Right hindlimb (tissue), 1 donor: ENCODE measurements around the gene EEF2.
"Not testable (repeated sequence)": the region's sequence is repeated elsewhere in the genome, so short reads cannot be mapped to it uniquely, and the experiment has no call there.

Experiments used
- DNase-seq: peaks from one replicate; pipeline ENCODE4 v3.0.0-alpha.2; 2018

Gene EEF2

DNA sequence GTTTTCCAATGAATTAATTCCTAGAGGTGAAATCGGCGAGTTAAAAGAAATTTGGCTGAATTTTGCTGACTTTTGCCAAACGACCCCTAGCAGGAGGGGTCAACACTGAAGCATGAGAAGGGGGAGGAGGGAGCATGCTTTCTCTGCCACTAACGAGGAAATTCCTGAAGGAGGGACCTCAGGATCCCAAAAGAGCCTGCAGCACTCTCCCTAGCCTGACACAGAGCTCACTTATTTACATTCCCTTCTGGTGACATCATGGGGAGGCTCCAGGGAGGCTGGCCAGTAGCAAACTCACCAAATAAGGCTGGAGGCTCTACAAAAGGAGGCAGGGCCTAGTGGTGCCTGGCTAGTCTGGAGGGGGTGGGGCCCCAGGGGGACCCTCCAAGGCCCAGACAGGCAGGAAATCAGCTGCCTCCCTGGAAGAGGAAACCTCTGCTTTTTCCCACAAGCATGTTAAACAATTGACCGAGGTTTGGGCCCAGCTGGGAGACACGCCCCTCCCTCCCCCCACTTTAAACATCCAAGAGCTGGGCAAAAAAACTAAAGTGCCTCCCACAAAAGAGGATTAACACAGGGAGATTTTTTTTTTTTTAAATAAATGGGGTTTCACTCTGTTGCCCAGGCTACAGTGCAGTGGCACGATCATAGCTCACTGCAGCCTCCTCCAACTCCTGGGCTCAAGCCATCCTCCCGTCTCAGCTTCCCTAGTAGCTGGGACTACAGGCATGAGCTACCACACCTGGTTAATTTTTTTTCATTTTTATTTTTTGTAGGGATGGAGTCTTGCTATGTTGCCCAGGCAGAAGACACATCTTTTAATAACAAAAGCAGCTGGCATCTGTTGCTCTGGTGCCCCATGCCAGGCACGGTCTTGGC lies 16.5 kb downstream of the EEF2 start:
- peak; percentile 92 for DNase-seq

DNA sequence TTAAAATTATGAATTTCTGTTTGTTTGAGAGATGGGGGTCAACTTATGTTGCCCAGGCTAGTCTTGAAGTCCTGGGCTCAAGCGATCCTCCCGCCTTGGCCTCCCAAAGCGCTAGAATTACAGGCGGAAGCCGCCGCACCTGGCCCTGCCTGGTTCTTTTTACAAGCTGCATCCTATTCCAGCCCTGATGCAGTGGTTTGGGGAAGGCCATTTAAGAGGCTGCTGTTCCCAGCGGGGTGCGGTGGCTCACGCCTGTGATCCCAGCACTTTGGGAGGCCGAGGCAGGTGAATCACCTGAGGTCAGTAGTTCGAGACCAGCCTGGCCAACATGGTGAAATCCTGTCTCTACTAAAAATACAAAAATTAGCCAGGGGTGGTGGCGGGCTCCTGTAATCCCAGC lies 17.3 kb downstream of the EEF2 start:
- not testable (repeated sequence) for DNase-seq

DNA sequence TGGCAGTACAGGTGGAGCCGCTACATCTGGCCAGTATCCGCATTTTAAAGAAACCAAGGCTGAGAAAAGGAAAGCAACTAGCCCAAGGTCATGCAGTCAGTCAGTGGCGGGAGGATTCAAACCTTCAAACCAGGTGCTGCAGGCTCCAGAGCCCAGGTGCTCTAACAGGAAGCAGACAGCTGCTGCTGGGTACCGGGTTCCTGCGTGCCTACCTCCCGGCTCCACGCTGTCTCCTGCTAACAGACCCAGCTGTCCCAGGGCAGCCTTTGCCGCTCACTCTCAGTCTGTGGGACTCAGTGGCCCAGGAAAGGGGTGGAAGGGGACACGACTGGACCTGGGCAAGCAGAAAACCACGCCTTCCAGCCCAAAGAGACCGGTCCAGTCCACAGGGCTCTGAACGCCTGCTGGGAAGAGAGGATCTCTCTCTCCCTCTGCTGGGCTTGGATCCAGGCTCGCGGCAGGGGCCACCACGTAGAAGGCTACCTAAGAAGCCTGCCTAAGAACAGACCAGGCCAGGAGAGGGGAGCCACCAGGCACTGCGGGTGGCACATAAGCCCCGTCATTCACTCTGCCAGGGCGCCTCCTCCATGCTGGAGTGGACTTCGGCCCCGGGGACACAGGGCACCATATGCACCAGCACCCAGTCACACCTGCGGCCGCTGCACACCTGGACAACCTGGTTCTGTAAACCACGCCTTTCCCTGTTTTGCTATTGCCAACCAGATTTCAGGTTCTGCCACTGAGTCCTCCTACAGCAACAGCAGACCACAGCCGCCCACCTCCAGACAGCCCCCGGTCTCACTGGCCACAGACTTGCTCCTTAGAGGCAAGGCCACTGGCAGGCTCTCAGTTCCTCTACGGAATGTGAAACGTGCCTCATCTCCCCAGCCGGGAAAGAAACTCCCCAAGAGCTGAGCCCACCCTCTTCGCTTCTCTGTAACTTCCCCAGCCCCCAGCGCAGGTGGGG lies 18.9 kb downstream of the EEF2 start:
- no peak for DNase-seq

DNA sequence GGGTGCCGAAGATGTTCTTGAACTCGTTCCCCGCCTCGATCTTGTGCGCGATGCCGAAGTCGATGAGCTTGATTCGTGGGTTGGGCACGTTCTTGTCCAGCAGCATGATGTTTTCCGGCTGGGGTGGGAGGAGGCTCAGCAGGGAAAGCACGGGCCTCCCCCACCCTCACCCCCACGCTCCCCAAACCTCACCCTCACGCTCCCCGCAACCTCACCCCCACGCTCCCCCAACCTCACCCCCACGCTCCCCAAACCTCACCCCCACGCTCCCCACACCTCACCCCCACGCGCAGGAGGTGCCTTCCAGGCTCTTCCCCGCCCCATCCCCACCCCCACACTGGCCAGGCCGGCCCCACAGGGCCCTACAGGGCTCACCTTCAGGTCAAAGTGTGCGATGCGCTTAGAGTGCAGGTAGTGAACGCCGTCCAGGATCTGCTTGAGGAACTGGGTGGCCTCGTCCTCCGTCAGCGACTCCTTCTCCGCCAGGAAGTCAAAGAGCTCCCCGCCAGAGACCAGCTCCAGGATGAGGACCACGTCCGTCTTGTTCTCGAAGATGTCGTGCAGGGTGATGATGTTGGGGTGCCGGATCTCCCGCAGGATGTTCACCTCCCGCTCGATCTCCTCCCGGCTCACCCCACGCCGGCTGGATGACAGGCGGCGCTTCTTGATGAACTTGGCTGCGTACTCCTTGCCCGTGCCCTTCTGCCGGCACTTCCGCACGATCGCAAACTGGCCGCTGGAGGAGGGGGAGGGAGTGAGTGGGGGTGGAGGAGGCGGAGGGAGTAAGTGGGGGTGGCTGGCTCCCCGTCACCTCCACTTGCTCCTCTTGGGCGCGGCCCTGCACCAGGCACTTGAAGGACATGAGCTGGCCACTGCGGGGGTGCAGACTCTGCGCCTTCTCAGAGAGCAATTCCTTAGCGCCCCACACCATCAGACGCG lies 20.7 kb downstream of the EEF2 start:
- no peak for DNase-seq

DNA sequence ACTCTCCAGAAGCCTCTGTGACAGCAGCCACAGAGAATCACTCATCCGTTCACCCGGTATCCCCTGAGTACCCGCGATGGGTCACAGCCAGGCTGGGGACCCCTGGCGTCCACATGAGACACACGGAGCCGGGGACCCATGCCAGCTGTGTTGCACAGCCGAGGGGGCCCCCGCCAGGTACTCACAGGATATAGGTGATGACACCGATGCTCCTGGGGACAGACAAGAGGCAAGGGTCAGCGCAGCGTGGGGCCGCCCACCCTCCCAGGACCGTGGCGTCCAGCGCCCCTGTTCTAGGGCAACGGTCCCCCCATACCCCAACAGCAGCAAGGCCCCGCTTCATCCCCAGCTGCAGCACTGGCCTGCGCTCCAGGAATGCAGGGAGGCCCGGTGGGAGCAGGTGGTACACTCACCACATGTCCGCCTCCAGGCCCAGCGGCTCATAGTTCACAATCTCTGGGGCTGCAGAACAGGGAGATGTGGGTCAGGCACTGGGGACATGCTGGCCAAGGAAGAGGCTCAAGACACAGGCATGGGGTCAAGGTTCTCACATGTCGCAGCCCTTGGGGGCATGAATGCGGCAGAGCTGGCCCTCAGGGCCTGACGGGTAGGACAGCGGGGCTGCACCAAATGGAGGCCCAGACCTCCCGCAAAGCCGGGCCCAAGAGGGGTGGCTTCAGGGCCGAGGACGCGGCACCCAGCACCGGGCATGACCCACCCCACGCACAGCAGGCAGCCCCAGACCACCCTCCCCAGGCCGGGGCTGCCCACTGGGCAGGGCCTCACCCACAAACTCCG lies 21.6 kb downstream of the EEF2 start:
- DNase-seq = no peak

DNA sequence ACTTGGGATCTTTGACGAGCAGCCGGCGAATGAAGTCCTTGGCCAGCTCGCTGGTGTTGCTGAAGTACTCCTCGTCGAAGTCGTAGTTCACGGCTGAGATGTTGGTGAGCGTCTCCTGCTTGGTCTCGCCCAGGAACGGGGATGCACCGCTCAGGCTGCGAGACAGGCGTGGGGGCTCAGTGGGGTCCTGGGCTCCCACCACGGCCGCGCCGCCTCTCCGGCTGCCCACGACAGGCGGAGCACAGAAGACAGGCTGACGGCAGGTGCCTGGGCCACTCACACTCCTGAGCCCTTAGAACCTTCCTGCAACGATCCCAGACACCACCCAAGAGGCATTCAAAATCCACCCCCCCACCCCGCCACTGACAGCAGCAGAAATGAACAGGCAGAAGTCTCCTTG lies 24.3 kb downstream of the EEF2 start:
- no peak for DNase-seq

DNA sequence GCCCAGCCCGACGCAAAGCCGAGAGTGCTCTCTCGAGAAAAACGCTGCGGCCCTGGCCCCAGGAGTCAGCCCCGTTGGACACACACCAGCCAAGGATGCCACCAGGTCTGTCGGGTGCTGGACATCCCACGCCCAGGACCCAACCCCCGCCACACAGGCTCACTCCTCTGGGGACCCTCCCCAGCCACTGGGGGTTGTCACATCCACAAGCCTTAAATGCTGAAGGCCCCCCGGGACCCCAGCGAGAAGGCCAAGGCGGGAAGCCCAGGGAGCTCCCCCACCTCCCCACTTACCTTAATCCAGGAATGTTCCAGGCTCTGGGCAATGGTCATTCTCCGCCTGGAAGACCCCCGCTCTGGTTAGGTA lies 25.5 kb downstream of the EEF2 start:
- no peak for DNase-seq

DNA sequence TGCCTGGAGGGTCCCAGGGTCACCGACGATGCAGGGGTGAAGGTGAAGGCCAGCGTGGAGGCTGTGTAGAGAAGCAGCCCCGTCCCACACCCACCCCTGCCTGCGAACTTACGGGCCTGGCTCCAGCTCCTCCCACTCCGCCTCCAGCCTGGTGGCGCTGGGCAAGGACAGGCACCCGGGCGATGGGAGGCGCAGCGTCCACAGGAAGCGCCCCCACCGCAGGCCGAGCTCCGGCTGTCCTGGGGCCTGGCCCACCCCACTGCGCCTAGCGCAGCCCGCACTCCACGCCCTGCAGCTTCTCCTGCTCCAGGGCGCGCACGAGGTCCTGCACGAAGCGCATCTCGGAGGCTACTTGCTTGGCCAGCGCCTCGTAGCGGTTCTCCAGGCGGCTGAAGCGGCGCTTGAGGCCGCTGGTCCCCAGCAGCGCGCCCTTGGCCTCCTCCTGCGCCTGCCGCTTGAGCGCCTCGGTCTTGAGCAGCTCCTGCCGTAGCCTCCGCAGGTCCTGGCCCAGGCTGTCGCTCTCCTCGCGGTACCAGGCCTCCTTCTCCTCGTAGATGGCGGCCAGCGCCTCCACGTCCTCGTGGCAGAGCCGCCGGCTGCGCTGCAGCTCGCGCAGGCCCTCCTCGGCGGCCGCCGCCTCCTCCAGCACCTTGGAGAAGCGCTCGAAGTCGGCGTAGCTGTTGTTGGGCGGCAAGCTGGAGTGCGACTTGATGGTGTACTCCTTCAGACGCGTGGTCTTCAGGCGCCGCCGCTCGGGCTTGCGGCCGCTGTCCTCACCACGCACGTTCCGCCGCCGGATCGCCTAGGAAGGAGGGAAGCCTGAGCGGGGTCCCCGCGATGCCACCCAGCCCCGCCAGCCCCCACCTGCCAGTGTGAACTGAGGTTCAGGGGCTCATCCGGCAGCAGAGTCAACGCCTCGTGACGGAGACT lies 26.2 kb downstream of the EEF2 start:
- DNase-seq = no peak

DNA sequence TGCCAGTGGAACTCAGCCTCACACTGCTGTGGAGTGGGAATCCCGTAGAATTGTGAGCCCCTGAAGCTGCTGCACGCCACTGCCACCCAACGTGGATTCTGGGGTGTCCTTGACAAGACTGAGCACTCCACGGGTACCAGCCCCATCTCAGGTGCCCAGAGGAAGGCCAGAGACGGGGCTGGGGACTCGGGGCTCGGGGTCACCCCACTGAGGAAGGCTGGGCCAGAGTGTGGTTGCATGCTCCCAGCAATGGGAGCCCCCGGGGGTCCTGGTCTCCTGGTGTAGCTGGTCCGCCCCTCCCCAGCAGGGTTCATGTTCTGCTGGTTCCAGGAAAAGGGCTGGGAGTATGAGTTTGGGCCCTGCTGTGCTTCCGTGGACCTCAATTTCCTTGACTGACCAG lies 29.6 kb downstream of the EEF2 start:
- no peak for DNase-seq

DNA sequence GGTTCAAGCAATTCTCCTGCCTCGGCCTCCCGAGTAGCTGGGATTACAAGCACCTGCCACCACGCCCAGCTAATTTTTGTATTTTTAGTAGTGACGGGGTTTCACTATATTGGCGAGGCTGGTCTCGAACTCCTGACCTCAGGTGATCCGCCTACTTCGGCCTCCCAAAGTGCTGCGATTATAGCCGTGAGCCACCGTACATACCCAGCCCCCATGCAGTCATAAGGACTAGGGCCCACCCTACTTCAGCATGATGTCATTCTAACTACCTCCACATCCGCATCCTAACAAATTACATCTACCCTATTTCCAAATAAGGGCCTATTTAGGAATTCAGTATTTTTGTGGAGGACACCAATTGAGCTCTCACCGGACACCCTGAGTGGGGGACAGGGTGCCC lies 30.0 kb downstream of the EEF2 start:
- not testable (repeated sequence) for DNase-seq

DNA sequence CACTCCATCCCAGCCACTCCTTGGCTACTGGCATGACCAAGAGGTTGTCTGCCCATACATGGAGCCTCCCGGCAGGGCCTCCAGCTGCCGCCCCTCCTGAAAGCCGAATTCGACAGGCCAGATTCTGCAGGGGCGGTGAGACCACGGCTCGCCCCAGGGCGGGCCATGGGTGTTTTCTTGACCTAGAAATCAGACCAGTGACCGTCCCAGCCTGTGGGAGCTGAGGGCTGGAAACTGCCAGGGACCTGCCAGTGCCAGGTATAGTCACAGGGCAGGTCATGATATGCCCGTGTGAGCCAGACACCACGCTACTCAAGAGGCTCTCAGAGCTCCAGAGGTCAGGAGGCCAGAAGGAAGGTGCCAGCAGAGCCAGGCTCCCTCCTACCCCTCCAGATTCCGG lies 31.2 kb downstream of the EEF2 start:
- DNase-seq = no peak

DNA sequence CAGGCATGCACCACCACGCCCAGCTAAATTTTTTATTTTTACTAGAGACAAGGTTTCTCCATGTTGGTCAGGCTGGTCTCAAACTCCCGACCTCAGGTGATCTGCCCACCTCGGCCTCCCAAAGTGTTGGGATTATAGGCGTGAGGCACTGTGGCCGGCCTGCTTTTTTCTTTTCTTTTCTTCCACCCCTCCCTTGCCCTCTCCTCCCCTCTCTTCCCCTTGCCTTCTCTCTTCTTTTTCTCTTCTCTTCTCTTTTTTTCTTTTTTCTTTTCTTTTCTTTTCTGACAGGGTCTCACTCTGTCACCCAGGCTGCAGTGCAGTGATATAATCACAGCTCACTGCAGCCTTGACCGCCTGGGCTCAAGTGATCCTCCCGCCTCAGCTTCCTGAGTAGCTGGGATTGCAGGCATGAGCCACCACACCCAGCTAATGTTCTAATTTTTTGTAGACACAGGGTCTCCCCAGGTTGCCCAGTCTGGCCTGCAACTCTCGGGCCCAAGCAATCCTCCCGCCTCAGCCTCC lies 32.4 kb downstream of the EEF2 start:
- DNase-seq = not testable (repeated sequence)

DNA sequence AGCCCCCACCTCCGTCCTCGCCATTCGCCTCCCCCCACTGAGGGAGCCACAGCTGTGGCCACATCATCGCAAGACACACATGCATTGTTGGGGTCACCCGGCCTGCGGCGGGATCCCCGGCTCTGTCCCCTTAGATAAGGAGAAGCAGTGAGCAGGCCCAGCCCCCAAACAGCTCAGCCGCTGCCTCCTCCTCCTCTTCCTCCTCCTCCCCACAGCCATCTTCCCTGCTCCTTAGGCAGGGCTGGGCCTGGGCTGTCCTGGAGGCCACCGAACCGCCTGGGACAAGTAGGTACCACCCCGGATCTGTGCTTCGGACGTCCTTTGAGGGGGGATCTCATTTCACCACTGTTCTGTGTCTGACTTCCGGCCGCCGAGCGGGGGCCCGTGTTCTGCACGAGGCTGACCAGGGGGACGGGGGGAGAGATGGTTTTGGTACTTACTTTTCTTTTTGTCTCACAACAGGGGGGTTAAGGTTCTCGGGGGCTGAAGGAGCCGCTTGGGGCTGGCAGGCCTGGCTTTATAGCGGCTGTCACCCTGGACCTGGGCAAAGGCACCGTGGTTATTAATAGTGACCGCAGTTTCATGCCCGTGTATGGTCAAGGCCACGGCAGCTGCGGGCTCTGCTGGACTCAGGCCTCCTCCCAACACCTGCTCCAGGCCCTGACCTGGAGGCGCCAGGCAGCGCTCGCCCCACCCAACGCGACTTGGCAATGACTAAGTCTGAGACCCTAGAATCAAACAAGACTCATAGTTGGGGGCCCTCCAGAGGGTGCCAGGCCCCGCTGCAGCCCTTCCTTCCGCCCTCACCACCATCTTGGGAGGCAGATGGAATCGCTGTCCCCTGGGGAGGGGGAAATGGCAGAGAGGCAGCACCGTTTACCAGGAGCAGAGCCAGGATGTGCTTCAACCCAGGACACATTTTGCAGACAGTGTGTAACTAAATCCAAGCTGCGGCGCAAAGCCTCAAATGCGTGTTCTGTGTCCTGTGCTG lies 34.1 kb downstream of the EEF2 start:
- peak; percentile 62 for DNase-seq

DNA sequence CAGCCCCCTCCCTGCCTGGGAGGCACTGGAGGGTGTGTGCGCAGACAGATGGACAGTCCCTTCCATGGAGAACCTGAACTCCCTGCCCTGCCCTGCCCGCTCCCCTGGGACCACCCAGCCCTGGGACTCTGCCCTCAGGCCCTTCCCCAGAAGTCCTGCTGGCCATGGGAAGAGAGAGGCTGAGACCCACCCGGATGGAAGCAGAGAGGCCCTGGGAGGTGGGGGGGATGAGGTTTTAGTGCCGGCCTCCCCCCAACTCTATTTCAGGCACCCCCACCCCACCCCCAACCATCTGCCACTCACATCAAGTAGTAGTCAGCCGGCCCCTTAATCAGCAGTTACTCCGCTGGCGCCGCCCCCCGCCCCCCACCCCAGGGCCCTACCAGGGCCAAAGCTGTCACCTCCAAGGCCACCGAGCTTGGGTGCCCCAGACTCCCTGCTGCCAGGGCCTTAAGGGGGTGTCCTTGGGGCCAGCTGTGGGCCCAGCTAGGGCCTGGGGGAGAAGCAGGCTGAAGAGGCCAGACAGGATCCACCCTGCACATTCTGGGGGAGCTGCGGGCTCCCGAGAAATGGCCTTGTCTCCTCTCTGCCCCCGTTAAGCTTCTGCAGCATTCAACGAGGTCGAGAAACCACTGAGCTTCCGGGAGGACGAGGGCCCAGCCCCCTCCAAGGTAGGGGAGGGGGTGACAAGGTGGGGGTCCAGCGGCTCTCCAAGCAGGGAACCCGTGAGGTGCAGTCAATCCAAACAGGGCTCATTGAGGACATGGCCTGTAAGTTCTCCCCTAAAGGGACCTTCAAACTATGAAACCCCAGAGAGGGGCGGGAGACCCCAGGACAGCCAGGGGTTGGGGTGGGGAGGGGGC lies 35.0 kb downstream of the EEF2 start:
- DNase-seq = no peak

DNA sequence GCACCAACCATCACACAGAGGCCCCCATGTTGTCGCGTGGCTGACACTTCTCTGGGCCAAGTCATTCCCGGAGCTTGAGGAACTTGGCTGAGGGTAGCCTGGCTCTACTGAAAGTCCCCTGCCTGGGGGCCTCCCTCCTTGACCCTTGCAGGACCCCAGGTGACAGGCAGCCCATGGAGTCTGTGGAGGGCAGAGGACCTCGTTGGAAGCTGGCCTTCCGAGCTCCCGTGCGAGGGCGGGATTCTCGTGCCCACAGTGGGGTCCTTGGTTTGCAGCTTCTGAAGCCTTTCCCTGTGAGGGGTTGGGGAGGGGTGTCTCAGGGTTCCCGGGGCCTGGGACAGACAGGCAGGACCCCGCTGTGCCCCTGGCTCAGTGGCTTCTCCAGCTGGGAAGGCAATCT lies 36.0 kb downstream of the EEF2 start:
- DNase-seq = no peak

DNA sequence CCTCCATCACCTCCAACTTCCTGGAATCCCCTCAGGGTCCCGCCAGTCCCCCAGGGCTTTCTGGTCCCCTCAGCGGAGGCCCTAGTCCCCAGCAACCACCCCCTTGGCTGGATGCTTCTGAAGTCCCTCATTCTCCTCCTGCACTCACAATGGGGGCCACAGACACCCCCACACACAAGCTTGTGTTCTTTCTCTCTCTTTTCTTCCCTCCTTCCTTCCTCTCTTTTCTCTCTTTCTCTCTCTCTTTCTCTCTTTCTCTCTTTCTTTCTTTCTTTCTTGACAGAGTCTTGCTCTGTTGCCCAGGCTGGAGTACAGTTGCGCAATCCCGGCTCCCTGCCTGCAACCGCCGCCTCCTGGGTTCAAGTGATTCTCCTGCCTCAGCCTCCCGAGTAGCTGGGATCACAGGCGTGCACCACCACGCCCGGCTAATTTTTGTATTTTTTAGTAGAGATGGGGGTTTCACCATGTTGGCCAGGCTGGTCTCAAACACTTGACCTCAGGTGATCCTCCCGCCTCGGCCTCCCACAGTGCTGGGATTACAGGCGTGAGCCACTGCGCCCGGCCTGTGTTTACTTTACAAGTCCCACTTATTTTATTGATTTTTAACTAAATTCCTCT lies 37.8 kb downstream of the EEF2 start:
- not testable (repeated sequence) for DNase-seq

DNA sequence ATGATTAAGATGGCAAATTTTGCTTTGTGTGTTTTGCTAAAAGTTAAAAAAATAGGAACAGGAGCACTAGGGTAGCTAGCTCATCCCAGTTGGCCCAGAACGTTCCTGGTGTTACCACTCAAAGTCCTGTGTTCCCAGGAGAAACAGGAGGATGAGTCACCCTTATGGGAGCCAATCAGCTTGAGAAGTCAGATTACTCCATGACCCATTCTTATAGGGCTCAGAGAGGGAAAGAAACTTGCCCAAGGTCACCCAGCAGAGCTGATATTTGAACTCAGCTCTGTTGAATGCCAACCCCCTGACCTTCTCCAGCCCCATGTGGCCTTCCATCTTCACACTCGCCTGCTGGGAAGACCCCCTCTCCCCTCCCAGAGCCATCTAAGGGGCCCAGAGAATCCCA lies 39.4 kb downstream of the EEF2 start:
- DNase-seq = no peak
